Stimulated activated CD4-positive, alpha-beta T cell treated with anti-CD3 and anti-CD28 coated beads, Interleukin-15, amount 100 ng/mL, for 1 hour (primary cell): ENCODE data around the gene MRPL21.
"Not testable (repeated sequence)": the region's sequence is repeated elsewhere in the genome, so short reads cannot be mapped to it uniquely, and the experiment has no call there.

ENCODE experiments used
- DNase-seq, 2 donors: peaks; one replicate each; pipeline ENCODE4 v3.0.0-alpha.2; 2020; ENCODE audit warnings: low read depth in 1 of 2, low spot score in 1 of 2

MRPL21 gene

GRCh38 chr11:68911731-68912130, 8.1 kb upstream of the MRPL21 start:
- DNase-seq, result no peak

GRCh38 chr11:68910965-68911364, 7.3 kb upstream of the MRPL21 start:
- no peak for DNase-seq

DNA sequence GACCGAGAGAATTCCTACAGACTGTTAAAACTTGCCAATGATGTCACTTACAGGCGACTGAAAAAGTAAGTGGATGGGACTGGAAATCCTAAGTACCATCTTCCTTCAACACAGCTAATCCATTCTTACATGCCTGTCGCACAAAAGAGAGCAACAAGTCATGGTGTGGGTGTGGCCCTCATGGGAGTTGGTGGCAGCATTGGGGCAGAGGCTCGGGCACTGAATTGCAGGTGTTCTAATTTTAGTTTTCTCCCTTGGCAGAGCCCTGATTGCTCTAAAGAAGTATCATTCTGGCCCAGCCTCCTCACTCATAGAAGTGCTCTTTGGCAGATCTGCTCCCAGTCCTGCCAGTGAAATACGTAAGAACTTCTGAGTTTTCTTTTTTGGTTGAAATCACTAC, 4.6 kb upstream of the MRPL21 start:
- DNase-seq, result no peak

DNA sequence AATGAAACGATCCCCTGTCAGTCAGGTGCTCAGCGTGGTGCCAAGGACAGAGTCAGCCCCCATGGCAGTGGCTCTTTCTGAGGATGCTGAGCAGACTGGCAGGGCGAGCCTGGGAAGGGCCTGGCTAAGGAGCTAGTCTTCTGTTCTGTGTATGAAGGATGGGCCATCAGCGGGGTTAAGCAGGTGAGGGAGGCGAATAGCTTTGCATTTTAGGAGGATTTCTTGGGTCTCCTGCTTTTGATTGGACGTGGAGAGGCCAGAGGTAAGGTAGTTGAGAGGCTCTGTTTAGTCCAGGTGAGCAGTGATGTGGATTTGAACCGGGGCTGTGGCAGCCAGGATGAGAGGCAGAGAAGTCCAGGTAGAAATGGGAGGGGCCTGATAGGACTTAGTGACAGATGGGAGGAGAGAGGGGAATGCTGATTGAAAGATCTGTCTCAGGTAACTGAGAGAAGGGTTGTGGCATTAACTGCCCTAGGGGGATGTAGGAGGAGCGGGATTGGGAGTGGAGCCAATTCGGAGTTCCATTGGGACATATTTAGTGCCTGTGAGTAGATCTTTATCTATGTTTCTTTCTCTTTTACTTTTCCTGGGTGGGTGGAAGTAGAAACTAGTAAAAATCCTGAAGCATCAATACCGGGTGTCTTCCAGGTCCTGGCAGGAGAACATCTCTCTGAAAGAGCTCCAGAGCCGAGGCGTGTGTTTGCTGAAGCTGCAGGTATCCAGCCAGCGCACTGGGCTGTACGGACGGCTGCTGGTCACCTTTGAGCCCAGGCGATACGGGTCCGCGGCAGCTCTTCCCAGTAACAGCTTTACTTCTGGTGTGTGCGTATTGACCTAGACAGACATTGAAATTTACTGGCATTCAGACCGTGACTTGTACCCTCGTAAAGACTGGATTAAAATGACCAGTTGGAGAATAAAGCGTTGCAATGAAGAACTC, 2.1 kb upstream of the MRPL21 start:
- DNase-seq, result no peak

- DNase-seq, result peak in 1 of 2 donors; percentile 11
These were observed 716 bp upstream of the MRPL21 start for GRCh38 chr11:68904248-68904847.

DNA sequence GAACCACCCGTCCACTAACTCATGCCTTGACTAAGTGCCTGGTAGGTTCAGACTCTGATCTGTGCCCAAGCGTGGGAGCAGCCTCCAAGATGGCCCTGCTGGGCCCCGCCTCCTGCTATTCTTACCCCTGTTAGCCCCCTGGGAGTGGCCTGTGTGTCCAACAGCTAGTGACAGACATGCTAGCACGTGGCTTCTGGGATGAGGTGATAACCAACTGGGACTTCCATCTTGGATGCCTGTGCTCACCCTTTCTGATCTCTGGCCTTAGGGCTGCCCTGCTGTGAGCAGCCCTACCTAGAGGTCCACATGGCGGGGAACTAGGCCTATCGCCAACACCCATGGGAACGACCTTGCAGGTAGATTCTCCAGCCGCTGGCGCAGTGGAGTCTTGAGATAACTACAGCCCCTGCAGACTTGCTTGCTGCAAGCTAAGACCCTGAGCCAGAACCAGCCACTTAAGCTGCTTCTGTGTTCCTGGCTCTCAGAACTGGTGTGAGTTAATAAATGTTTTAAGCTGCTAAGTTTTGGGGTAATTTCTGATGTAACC, 2.7 kb downstream of the MRPL21 start:
- DNase-seq, result no peak

DNA sequence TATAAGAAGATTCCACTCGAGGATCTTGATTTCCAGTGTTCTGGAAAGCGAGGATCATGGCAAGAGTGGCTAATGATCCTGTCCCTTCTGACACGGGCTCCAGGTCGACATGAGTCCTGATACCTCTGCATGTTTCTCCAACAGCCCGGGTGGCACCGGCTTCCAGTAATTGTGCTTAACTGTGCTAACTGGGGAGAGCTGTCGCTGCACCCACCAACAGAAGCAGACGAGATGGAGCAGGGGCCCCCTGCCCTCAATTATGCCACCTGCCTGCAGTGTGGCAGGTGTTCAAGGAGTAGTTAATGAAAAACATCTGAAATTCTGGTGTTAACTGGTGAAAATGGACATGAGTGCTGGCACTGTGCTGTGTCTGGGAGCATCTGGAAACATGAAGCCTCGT, 6.2 kb downstream of the MRPL21 start:
- no peak for DNase-seq

DNA sequence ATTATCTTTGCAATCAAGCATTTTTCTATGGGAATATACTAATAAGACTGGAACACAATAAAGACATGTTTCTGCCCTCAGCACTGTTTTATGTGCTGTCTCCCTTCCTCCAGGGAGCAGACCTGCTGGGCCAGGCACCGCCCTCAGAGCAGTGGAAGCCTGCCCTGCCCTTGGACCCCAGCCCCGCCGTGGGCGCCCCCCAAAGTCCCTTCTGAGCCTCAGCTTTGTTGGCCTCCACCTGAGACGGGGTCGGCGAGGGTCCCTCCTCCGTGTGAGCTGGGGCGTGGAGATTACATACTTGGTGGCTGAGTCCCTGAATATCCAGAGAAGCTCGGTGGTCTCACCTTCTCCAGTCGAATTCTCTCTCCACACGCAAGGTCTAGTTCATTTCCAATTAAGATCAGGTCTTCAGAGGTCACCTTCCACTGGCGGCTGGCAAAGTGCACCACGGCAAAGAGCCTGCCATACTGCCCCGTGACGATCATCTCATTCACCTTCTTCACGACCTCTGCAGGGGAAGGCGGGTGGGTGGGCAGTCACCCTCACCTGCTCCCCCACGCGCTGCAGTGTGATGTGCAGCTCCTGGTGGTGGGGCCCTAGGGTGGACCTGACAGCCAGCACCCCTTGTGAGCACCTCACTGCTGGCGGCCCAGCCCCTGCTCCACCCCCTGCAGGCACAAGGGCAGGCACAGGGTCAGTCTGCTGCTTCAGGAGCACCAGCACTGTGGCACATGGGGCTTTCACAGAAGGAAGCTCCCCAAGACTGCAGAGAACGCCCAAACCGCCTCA, 7.3 kb downstream of the MRPL21 start:
- DNase-seq, result no peak

GRCh38 chr11:68893282-68893681, 10.3 kb downstream of the MRPL21 start:
- DNase-seq, result no peak

DNA sequence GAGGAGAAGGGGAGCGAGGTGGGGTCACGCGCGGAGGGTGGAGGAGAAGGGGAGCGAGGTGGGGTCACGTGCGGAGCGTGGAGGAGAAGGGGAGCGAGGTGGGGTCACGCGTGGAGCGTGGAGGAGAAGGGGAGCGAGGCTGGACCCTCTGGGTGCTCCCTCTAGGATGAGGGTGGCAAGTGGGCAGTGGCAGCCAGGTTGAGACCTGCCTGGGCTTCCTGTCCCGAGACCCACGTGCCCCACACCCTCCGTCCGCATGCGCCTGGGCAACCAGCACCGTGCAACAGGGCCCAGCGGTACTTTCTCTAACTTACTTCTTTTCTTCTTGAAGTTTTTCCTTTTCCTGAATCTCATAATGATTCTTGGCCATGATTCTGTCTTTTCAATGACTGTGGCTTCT, 11.1 kb downstream of the MRPL21 start:
- DNase-seq, result no peak

GRCh38 chr11:68891351-68891948, 12.2 kb downstream of the MRPL21 start:
- DNase-seq, result no peak

GRCh38 chr11:68890490-68891231, 13.0 kb downstream of the MRPL21 start:
- no peak for DNase-seq

DNA sequence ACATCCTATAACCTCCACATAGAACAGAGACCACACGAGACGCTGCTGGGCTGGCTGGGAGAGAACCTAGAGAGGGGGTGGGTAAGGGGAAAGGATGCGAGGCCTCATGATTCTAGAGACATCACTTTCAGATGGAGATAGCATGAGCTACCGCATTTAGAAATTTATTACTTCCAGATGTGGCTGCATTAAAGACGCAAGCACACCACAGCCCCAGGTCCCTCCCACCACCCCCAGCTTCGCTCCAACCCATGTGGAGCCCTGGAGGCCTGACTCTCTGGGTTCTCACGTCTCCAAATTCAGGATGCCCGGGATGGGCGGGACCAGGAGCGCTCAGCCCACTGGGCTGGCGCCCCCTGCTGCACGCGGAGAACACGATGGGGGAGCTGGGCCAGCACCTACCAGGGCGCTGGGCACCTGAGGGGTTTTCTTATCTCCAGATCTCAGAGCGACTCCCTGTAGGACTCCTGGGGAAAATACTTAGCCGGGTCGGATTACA, 13.6 kb downstream of the MRPL21 start:
- no peak for DNase-seq

DNA sequence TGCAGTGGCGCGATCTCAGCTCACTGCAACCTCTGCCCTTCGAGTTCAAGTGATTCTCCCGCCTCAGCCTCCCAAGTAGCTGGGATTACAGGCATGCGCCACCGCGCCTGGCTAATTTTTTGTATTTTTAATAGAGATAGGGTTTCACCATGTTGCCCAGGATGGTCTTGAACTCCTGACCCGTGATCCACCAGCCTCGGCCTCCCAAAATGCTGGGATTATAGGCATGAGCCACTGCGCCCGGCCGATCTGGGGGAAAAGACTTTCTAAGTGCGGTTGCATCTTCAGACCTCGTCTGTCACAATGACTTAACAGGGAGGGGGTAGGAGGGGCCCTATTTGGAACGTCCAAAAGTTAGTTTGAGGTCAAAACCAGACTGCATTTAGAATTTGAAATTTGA, 18.8 kb downstream of the MRPL21 start:
- DNase-seq, result not testable (repeated sequence)

GRCh38 chr11:68882391-68882790, 21.2 kb downstream of the MRPL21 start:
- DNase-seq, result no peak

DNA sequence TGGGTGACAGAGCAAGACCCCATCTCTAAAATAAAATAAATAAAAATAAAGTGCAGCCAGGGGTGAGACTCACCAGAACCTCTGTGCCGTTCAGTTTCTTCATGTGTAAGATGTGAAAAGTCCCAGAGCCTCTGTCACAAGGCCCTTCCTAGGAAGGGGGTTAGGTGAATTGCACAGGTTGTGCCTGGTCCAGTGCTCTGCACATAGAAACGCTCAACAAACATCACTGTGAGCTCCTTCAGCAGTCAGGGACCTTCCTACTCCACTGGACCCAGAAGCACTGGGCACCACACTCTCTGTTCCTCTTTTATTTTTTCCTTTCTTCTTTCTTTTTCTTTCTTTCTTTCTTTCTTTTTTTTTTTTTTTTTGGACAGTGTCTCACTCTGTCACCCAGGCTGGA, 22.3 kb downstream of the MRPL21 start:
- DNase-seq, result no peak

GRCh38 chr11:68880851-68881250, 22.8 kb downstream of the MRPL21 start:
- no peak for DNase-seq

DNA sequence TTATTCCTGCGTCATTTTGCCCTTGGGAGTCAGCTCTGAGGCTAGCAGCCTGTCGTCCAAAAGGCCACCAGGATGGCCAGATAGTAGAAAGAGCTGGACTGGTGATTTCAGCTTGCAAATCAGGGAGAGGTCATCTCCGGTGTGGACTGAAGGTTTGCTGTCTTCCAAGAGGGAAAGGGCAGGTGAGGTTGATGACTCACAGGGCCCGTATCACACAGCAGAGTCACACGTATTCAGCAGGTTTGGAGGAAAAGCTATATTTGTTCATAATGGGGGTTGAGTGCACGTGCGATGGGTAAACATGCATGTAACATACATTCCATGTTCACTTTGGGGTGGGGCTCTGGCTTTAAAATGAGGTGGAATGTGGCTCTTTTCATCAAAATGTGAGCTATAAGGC, 25.6 kb downstream of the MRPL21 start:
- no peak for DNase-seq

DNA sequence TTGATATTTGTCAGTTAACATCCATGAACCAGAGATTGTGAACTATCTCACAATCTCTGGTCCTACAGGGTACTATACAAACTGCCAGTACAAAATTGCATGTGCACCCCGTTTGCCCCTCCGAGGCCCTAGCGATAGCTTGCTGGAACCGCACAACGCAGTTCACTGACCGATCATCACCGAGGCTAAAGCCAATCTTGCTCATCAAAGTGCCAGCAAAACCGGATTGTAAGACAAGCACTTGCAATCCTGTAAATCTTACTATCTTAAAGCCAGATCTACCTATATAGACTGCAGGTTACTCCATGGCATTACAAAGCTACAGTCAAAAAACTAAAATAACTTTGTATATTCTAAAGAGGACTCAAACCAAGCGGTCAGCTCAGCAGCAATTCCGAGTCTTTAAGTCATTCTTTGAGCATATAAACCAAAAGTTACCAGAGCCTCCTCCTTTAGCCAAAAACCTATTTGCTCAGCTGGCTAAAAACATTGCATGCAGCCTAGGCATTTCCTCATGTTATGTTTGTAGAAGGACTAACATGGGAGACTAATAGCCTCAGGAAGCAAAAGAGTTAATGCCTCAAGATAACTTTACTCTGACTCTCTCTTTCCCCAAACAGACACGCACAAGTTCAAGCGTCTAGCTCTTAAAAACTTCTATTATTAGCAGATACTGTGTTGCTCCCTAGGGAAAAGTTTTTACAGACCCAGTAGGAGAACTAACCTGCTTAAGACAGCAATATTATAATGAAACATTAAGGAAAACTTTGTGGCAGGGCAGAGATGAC, 31.2 kb downstream of the MRPL21 start:
- no peak for DNase-seq
